ENCODE measurements around the gene FBXW9.

DNA sequence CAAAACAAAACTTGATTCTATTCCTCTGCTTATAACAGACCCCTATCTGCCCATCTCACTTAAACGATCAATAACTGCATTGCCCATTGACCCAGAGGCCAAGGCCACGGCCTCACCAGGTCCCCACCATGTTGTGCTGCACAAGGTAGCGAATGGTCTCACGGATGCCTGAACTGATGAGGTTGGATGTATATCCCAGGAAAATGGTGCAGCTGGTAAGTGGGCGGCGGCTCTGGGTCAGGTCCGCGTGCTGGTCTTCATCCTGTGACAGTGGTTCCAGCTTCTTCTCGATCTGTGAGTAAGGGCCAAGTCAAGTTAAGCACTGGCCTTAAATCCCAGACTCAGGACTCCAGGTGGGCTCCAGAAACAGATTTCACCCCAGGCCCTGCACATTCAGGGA is 16.4 kb downstream of the FBXW9 start:
- TF ChIP-seq, protein P1, sequence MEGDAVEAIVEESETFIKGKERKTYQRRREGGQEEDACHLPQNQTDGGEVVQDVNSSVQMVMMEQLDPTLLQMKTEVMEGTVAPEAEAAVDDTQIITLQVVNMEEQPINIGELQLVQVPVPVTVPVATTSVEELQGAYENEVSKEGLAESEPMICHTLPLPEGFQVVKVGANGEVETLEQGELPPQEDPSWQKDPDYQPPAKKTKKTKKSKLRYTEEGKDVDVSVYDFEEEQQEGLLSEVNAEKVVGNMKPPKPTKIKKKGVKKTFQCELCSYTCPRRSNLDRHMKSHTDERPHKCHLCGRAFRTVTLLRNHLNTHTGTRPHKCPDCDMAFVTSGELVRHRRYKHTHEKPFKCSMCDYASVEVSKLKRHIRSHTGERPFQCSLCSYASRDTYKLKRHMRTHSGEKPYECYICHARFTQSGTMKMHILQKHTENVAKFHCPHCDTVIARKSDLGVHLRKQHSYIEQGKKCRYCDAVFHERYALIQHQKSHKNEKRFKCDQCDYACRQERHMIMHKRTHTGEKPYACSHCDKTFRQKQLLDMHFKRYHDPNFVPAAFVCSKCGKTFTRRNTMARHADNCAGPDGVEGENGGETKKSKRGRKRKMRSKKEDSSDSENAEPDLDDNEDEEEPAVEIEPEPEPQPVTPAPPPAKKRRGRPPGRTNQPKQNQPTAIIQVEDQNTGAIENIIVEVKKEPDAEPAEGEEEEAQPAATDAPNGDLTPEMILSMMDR (conservative IDR thresholded peaks at IDR 0.05; ENCODE audit: low read depth, low read length): no peak
- TF ChIP-seq EZH2 (IDR thresholded peaks at IDR 0.05; ENCODE audit: borderline replicate concordance, low read depth, low read length, poor library complexity, severe bottlenecking): no peak
